ENCODE data around the gene RAPGEF6.

The RAPGEF6 gene

DNA sequence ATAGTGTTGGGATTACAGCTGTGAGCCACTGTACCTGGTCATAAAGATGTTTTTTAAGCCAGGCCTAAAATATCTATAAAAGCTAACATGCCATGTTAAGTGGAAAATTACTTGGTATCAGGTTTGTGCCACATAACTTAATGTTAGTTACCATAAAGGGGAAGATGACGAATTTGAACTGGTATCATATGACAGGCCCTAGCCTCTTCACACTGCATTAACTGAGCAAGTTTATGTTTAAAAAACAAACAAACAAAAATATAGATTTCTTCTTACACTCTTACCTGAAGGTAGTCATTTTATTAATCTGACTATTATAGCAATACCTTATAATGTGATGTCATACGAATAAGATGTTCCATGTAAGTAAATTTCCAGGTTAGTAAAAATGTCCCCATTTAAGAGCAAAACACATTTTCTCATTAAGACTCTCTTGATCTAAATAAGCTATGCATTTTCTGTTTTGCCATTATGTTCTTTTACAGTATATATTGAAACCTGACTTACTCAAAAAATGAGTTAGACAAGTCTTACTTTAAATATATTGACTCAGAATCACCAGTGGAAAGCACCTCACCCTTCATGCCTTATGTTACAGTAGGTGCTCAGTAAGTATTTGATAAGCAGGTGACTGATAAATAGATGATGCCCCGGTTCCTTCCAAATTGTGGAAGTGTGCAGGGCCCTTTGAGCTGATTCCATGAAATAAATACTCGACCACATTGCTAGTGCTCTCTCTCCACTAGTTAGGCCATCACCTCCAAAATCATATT is 245.7 kb downstream of the RAPGEF6 start:
- no peak for ATAC-seq
- no peak for TF ChIP-seq GLIS3 (CRISPR knock-in tag; IDR thresholded peaks at IDR 0.05)
- TF ChIP-seq ISL1 (CRISPR knock-in tag; IDR thresholded peaks at IDR 0.05) = no peak
- TF ChIP-seq, protein P1, sequence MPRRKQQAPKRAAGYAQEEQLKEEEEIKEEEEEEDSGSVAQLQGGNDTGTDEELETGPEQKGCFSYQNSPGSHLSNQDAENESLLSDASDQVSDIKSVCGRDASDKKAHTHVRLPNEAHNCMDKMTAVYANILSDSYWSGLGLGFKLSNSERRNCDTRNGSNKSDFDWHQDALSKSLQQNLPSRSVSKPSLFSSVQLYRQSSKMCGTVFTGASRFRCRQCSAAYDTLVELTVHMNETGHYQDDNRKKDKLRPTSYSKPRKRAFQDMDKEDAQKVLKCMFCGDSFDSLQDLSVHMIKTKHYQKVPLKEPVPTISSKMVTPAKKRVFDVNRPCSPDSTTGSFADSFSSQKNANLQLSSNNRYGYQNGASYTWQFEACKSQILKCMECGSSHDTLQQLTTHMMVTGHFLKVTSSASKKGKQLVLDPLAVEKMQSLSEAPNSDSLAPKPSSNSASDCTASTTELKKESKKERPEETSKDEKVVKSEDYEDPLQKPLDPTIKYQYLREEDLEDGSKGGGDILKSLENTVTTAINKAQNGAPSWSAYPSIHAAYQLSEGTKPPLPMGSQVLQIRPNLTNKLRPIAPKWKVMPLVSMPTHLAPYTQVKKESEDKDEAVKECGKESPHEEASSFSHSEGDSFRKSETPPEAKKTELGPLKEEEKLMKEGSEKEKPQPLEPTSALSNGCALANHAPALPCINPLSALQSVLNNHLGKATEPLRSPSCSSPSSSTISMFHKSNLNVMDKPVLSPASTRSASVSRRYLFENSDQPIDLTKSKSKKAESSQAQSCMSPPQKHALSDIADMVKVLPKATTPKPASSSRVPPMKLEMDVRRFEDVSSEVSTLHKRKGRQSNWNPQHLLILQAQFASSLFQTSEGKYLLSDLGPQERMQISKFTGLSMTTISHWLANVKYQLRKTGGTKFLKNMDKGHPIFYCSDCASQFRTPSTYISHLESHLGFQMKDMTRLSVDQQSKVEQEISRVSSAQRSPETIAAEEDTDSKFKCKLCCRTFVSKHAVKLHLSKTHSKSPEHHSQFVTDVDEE (CRISPR knock-in tag; IDR thresholded peaks at IDR 0.05) = no peak
- no peak for TF ChIP-seq TOX (CRISPR knock-in tag; IDR thresholded peaks at IDR 0.05; ENCODE audit: borderline replicate concordance)
- TF ChIP-seq RARB (CRISPR knock-in tag; IDR thresholded peaks at IDR 0.05) = no peak
- TF ChIP-seq ARNTL (CRISPR knock-in tag; IDR thresholded peaks at IDR 0.05; ENCODE audit: borderline replicate concordance, low read depth) = no peak
- no peak for TF ChIP-seq PPARA (CRISPR knock-in tag; IDR thresholded peaks at IDR 0.05; ENCODE audit: borderline replicate concordance)
- TF ChIP-seq, protein P2, sequence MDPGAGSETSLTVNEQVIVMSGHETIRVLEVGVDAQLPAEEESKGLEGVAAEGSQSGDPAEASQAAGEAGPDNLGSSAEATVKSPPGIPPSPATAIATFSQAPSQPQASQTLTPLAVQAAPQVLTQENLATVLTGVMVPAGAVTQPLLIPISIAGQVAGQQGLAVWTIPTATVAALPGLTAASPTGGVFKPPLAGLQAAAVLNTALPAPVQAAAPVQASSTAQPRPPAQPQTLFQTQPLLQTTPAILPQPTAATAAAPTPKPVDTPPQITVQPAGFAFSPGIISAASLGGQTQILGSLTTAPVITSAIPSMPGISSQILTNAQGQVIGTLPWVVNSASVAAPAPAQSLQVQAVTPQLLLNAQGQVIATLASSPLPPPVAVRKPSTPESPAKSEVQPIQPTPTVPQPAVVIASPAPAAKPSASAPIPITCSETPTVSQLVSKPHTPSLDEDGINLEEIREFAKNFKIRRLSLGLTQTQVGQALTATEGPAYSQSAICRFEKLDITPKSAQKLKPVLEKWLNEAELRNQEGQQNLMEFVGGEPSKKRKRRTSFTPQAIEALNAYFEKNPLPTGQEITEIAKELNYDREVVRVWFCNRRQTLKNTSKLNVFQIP (CRISPR knock-in tag; IDR thresholded peaks at IDR 0.05; ENCODE audit: borderline replicate concordance, low read depth) = no peak
- TF ChIP-seq, protein P3, sequence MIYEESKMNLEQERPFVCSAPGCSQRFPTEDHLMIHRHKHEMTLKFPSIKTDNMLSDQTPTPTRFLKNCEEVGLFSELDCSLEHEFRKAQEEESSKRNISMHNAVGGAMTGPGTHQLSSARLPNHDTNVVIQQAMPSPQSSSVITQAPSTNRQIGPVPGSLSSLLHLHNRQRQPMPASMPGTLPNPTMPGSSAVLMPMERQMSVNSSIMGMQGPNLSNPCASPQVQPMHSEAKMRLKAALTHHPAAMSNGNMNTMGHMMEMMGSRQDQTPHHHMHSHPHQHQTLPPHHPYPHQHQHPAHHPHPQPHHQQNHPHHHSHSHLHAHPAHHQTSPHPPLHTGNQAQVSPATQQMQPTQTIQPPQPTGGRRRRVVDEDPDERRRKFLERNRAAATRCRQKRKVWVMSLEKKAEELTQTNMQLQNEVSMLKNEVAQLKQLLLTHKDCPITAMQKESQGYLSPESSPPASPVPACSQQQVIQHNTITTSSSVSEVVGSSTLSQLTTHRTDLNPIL (CRISPR knock-in tag; IDR thresholded peaks at IDR 0.05; ENCODE audit: low read depth) = no peak
- TF ChIP-seq ZFP3 (CRISPR knock-in tag; IDR thresholded peaks at IDR 0.05) = no peak
- no peak for TF ChIP-seq ZNF8 (CRISPR knock-in tag; IDR thresholded peaks at IDR 0.05)

DNA sequence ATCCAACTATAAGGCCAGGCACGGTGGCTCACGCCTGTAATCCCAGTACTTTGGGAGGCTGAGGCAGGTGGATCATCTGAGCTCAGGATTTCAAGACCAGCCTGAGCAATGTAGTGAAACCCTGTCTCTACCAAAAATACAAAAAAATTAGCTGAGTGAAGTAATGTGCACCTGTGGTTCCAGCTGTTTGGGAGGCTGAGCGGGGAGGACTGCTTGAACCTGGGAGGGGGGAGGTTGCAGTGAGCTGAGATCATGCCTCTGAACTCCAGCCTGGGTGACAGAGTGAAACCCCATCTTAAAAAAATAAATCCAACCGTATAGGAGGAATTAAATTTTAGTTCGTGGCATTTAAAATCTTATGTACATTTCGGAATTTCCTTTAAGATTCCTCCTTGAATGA is 247.8 kb downstream of the RAPGEF6 start:
- ATAC-seq = no peak
- no peak for TF ChIP-seq ARNTL (CRISPR knock-in tag; IDR thresholded peaks at IDR 0.05; ENCODE audit: borderline replicate concordance, low read depth)

DNA sequence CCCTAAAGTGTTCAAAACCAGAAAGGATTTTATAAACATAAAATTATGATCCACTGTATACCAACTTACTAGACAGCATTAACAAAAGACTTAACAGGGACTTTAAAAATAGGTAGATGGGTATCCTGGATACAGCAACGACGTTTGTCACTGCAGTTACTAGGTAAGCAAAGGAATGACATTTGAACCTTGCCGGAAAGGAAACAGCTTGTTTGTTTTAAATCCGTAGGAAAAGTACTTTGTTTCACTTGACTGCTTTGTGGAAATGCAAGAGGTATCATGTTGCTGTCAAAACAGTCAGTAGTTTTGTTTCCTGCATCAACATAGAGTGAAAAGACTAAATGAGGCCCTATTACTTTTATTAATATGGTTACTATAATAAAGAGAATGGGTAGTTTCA is 248.2 kb downstream of the RAPGEF6 start:
- ATAC-seq = no peak
- no peak for TF ChIP-seq SNAI2 (CRISPR knock-in tag; IDR thresholded peaks at IDR 0.05)
- no peak for TF ChIP-seq ZNF8 (CRISPR knock-in tag; IDR thresholded peaks at IDR 0.05)
- TF ChIP-seq ZNF565 (CRISPR knock-in tag; conservative IDR thresholded peaks at IDR 0.05; ENCODE audit: low read depth) = no peak
- no peak for TF ChIP-seq OSR1 (CRISPR knock-in tag; IDR thresholded peaks at IDR 0.05)
- TF ChIP-seq ESRRG (CRISPR knock-in tag; IDR thresholded peaks at IDR 0.05) = no peak
- no peak for TF ChIP-seq GLIS3 (CRISPR knock-in tag; IDR thresholded peaks at IDR 0.05)
- TF ChIP-seq, protein P1 (CRISPR knock-in tag; IDR thresholded peaks at IDR 0.05) = no peak
- no peak for TF ChIP-seq BACH2 (CRISPR knock-in tag; IDR thresholded peaks at IDR 0.05; ENCODE audit: borderline replicate concordance)
- TF ChIP-seq, protein P2 (CRISPR knock-in tag; IDR thresholded peaks at IDR 0.05; ENCODE audit: borderline replicate concordance, low read depth) = no peak
- TF ChIP-seq, protein P3 (CRISPR knock-in tag; IDR thresholded peaks at IDR 0.05; ENCODE audit: low read depth) = no peak
- TF ChIP-seq ZFP30 (CRISPR knock-in tag; IDR thresholded peaks at IDR 0.05) = no peak
